NB4 (cell line): ENCODE results near the gene FABP3.

Experiments
- DNase-seq: peaks from one replicate; pipeline ENCODE4 v3.0.0; 2010; ENCODE audit warnings: low read depth
- H3K4me3 ChIP-seq: one replicate; pipeline ENCODE4 v1.5.1; 2011; ENCODE audit warnings: mild to moderate bottlenecking, low read depth, low read length, moderate library complexity
- CTCF ChIP-seq: IDR thresholded peaks from one replicate; pipeline ENCODE4 v1.5.1; 2012; ENCODE audit warnings: low read depth, low read length
- MAX ChIP-seq: IDR thresholded peaks from 2 replicates; pipeline ENCODE4 v1.6.1; 2011; ENCODE audit warnings: low read depth, low read length
- MYC ChIP-seq: IDR thresholded peaks from 2 replicates; pipeline ENCODE4 v1.6.1; 2011; ENCODE audit warnings: low read depth, low read length
- POLR2A ChIP-seq: IDR thresholded peaks from 2 replicates; pipeline ENCODE4 v1.6.1; 2011; ENCODE audit warnings: mild to moderate bottlenecking; ENCODE audit not compliant: insufficient read length; ENCODE audit errors: extremely low read depth

Gene FABP3

GRCh38 chr1:31373897-31374486 is 1.1 kb upstream of the FABP3 start:
- DNase-seq = no peak
- TF ChIP-seq MYC = no peak
- TF ChIP-seq POLR2A = no peak
- TF ChIP-seq MAX = no peak
- no peak for TF ChIP-seq CTCF
- no peak overlapping the region for H3K4me3 ChIP-seq

GRCh38 chr1:31372751-31373055 is 173 bp downstream of the FABP3 start:
- H3K4me3 ChIP-seq = no peak overlapping the region
- TF ChIP-seq POLR2A (no peak), MYC (no peak)
- no peak for DNase-seq

GRCh38 chr1:31372051-31372450 is 825 bp downstream of the FABP3 start:
- H3K4me3 ChIP-seq = no peak overlapping the region
- no peak for TF ChIP-seq MAX
- TF ChIP-seq MYC = no peak
- TF ChIP-seq POLR2A = no peak
- no peak for TF ChIP-seq CTCF
- no peak for DNase-seq

- TF ChIP-seq MYC (no peak), MAX (no peak)
- H3K4me3 ChIP-seq = no peak overlapping the region
- no peak for DNase-seq
Measured at GRCh38 chr1:31371121-31371959, 1.5 kb downstream of the FABP3 start.

- no peak overlapping the region for H3K4me3 ChIP-seq
- TF ChIP-seq MAX (no peak), CTCF (no peak), MYC (no peak), POLR2A (no peak)
- DNase-seq = no peak
Measured at GRCh38 chr1:31370565-31370964, 2.3 kb downstream of the FABP3 start.

GRCh38 chr1:31370021-31370420 is 2.9 kb downstream of the FABP3 start:
- no peak for TF ChIP-seq POLR2A
- no peak for TF ChIP-seq MYC
- TF ChIP-seq MAX = no peak
- no peak for TF ChIP-seq CTCF
- H3K4me3 ChIP-seq = no peak overlapping the region
- DNase-seq = no peak
